GM12878 (cell line): ENCODE data around the gene HIKESHI. TPM values are rescaled to one million over a fixed set of nuclear protein-coding genes. Genes with fewer than 3 reads are reported as not detected.

Experiments used
- ATAC-seq: fragments of 200-7000 bp; cut with Tn5 transposase; 3 replicates; pipeline ENCODE4 v1.9.1; 2020; ENCODE audit warnings: mild to moderate bottlenecking, moderate library complexity
- BruUV-seq: library from RNA; stranded (reverse); fragments of 400-500 nt; replicated peaks from 2 replicates; lab custom pipeline; 2021; lab: Mats Ljungman, UMichigan
- CTCF ChIA-PET: fragments of 300-600 bp; sonication (Branson Sonifier 250); formaldehyde crosslinking; extraction: SDS; loops from one replicate; lab custom pipeline; 2021; ENCODE audit warnings: inconsistent platforms; lab: Yijun Ruan, JAX
- POLR2A ChIA-PET: fragments of 350-600 bp; formaldehyde crosslinking; extraction: SDS; loops from one replicate; lab custom pipeline; 2021; ENCODE audit warnings: inconsistent platforms; lab: Charles Lee
- RAD21 ChIA-PET: fragments of 300-600 bp; sonication (Branson Sonifier 250); formaldehyde crosslinking; loops from one replicate; lab custom pipeline; 2023; ENCODE audit warnings: antibody characterized with exemption; ENCODE audit not compliant: unreplicated experiment; lab: Charles Lee
- SMC1A ChIA-PET: fragments of 300-600 bp; sonication (Branson Sonifier 250); formaldehyde crosslinking; loops from one replicate; lab custom pipeline; 2023; ENCODE audit not compliant: unreplicated experiment, uncharacterized antibody; lab: Charles Lee
- DNase-seq: peaks from one replicate; pipeline ENCODE4 v3.0.0-alpha.2; 2011; ENCODE audit warnings: low read depth, low spot score
- FAIRE-seq: peaks from 3 replicates; lab custom pipeline; 2011; peaks lifted over from hg19 to GRCh38; lab: Jason Lieb, UNC
- H2AFZ ChIP-seq: 2 replicates; pipeline ENCODE4 v1.6.0; 2011; ENCODE audit warnings: low read depth, low read length, control low read depth; ENCODE audit not compliant: control insufficient read depth
- H3K27ac ChIP-seq: 2 replicates; pipeline ENCODE4 v1.5.1; 2011; ENCODE audit warnings: control low read depth; ENCODE audit not compliant: control insufficient read depth, insufficient read depth
- H3K27me3 ChIP-seq, 2 experiments: replicated peaks in 1 of 2; 2 replicates each; pipeline versions ENCODE4 v1.6.0 to v1.6.1; 2011; ENCODE audit warnings: low read length in 1 of 2; ENCODE audit not compliant: control insufficient read depth in 2 of 2, insufficient read depth in 2 of 2
- H3K36me3 ChIP-seq, 2 experiments: 2 replicates each; pipeline ENCODE4 v1.5.1; 2011; ENCODE audit warnings: low read length in 1 of 2; ENCODE audit not compliant: control insufficient read depth in 2 of 2, insufficient read depth in 2 of 2
- H3K4me1 ChIP-seq: 2 replicates; pipeline ENCODE4 v1.6.1; 2011; ENCODE audit warnings: mild to moderate bottlenecking, low read length, moderate library complexity, mixed read lengths; ENCODE audit not compliant: control insufficient read depth, insufficient read depth
- H3K4me2 ChIP-seq: 2 replicates; pipeline ENCODE4 v1.6.0; 2011; ENCODE audit warnings: control low read depth; ENCODE audit not compliant: control insufficient read depth, insufficient read depth
- H3K4me3 ChIP-seq: fragments of 200-600 bp; sonication (generic); 2 replicates; pipeline ENCODE4 v1.5.1; 2016
- H3K79me2 ChIP-seq: 2 replicates; pipeline ENCODE4 v1.6.0; 2011; ENCODE audit warnings: low read length; ENCODE audit not compliant: control insufficient read depth, insufficient read depth
- H3K9ac ChIP-seq: 2 replicates; pipeline ENCODE4 v1.8.0; 2011; ENCODE audit warnings: low read length, control low read depth, mixed read lengths; ENCODE audit not compliant: control insufficient read depth, insufficient read depth
- H3K9me3 ChIP-seq: replicated peaks from 3 replicates; pipeline ENCODE4 v1.5.1; 2011; ENCODE audit warnings: mild to moderate bottlenecking, low read length; ENCODE audit not compliant: control insufficient read depth, insufficient read depth
- H4K20me1 ChIP-seq: 2 replicates; pipeline ENCODE4 v1.6.0; 2011; ENCODE audit not compliant: control insufficient read depth, insufficient read depth
- EED ChIP-seq: sonication (generic); IDR thresholded peaks from 2 replicates; pipeline ENCODE4 v1.6.1; 2016; ENCODE audit warnings: antibody characterized with exemption, low read depth
- ETV6 ChIP-seq, 2 experiments: fragments of 450-650 bp in 1 of 2; IDR thresholded peaks in 1 of 2; conservative IDR thresholded peaks in 1 of 2; 2 replicates each; pipeline ENCODE4 v1.6.1; 2014; ENCODE audit warnings: antibody characterized with exemption in 1 of 2, borderline replicate concordance in 1 of 2, low read depth in 1 of 2, mild to moderate bottlenecking in 1 of 2, moderate library complexity in 1 of 2
- HSF1 ChIP-seq: fragments of 150-350 bp; IDR thresholded peaks from 2 replicates; pipeline ENCODE4 v1.6.1; 2014; ENCODE audit warnings: mild to moderate bottlenecking, low read depth, low read length
- LARP7 ChIP-seq: fragments of 450-650 bp; IDR thresholded peaks from 2 replicates; pipeline ENCODE4 v1.6.1; 2017; ENCODE audit warnings: mild to moderate bottlenecking
- SMAD1 ChIP-seq: fragments of 450-650 bp; IDR thresholded peaks from 2 replicates; pipeline ENCODE4 v1.6.1; 2018; ENCODE audit warnings: mild to moderate bottlenecking, low read depth; ENCODE audit not compliant: partially characterized antibody
- ZNF622 ChIP-seq: fragments of 450-650 bp; IDR thresholded peaks from 2 replicates; pipeline ENCODE4 v1.6.1; 2017; ENCODE audit warnings: mild to moderate bottlenecking, inconsistent platforms
- WGBS: methylation state at CpG from one replicate; pipeline ENCODE4 v1.1.6; 2016; ENCODE audit warnings: low lambda C conversion rate; ENCODE audit not compliant: insufficient replicate concordance, insufficient coverage; ENCODE audit errors: missing lambda C conversion rate; 5-methylcytosine and 5-hydroxymethylcytosine counted together
- in situ Hi-C: fragments of 300-500 bp; cut with MboI; formaldehyde crosslinking; loops from 9 replicates; pipeline ENCODE4 v1.14.3; 2018; ENCODE audit warnings: mixed read lengths
- intact Hi-C: fragments of 100-400 bp; cut with micrococcal nuclease; formaldehyde crosslinking; loops from one replicate; pipeline ENCODE4 v1.14.2; 2022; ENCODE audit not compliant: unreplicated experiment
- polyA plus RNA-seq, 11 experiments: library from polyadenylated mRNA; depleted of rRNA in 4 of 11; unstranded in 6 of 11; stranded (reverse) in 5 of 11; fragments of >200 nt; fragmentation: Nextera tagmentation in 4 of 11; fragmentation: Illumina TruSeq in 1 of 11; extraction: Ambion mirVana in 4 of 11; extraction: Trizol in 1 of 11; gene quantifications; 1 replicate in 1 of 11; 2 replicates in 10 of 11; pipeline versions ENCODE4 v1.2.1 to v1.2.3, GENCODE V29; 2011 to 2016; ENCODE audit warnings: inconsistent platforms in 2 of 11, missing spikeins in 2 of 11, low read depth in 1 of 11
- total RNA-seq, 4 experiments: library from RNA; depleted of rRNA in 3 of 4; stranded (reverse); fragments of >200 nt in 3 of 4; fragmentation: Illumina TruSeq in 1 of 4; extraction: Trizol in 1 of 4; gene quantifications; 2 replicates each; pipeline versions ENCODE4 v1.2.1 to v1.2.3, GENCODE V29; 2013 to 2021

Gene HIKESHI
- total and polyA plus RNA-seq, 10 of the 15 experiments (the other 5 are each of a cell fraction or from before 2014, with no cell fraction given): 42.3 to 228 (median 85.7) TPM

GRCh38 chr11:86383041-86383955 is 81.3 kb downstream of the HIKESHI start:
- DNase-seq: no peak
- WGBS: 52% methylated on average over 5 of the region's 5 CpGs
- no peak for ATAC-seq
- no peaks in the 10 kb centered on the region for H3K79me2 ChIP-seq
- no peaks in the 10 kb centered on the region; a peak in 1 of 4 replicates for H3K27me3 ChIP-seq
- no peak overlapping the region for H3K9ac ChIP-seq
- no peak overlapping the region for H3K27ac ChIP-seq
- H3K4me3 ChIP-seq: no peak overlapping the region
- ChIA-PET POLR2A (no interaction called here), CTCF (no interaction called here), SMC1A (no interaction called here), RAD21 (no interaction called here)
- intact Hi-C loops: no loop called here
- no peak overlapping the region for H3K4me2 ChIP-seq
- no peaks in the 10 kb centered on the region for H4K20me1 ChIP-seq
- no peaks in the 10 kb centered on the region for H3K4me1 ChIP-seq
- in situ Hi-C loops: no loop called here
- no peaks in the 10 kb centered on the region for H3K36me3 ChIP-seq
- no peak for FAIRE-seq
- H3K9me3 ChIP-seq: no peaks in the 10 kb centered on the region
- BruUV-seq: no TSS peak
- TF ChIP-seq ZNF622 (no peak), SMAD1 (no peak), EED (no peak), LARP7 (no peak), HSF1 (no peak), ETV6 (conservative IDR thresholded peaks at IDR 0.05 in 1 of 2, IDR thresholded peaks at IDR 0.05 in 1 of 2; ENCODE audit: borderline replicate concordance in 1 of 2, low read depth in 1 of 2) (no peak)
- H2AFZ ChIP-seq: no peak overlapping the region
